Stimulated activated CD8-positive, alpha-beta memory T cell treated with anti-CD3 and anti-CD28 coated beads, Interleukin-15, amount 100 ng/mL, for 4 hours (primary cell): Measurements from ENCODE around the gene SPATA13.
"Not testable (repeated sequence)": the region's sequence is repeated elsewhere in the genome, so short reads cannot be mapped to it uniquely, and the experiment has no call there.

Experiments
- DNase-seq, 2 donors: peaks; one replicate each; pipeline ENCODE4 v3.0.0-alpha.2; 2020; ENCODE audit warnings: low read depth in 2 of 2

SPATA13 gene

DNA sequence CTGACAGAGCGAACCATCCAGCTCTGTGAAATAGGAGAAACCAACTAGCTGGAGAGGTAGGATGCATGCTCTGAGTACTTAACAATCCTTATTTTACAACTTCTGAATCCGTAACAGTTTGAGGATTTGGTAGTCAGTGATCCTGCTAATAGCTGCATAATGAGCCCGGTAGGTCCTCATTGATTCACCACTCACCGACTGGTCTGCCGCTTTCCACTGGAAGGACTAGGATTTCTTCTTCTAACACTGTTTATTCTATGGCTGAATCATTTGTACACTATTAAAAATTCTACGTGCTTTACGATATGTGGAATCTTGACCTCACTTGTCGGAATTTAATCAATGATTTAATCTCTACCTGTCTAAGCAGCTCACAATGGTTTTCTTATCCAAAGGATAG lies 33.9 kb downstream of the SPATA13 start:
- DNase-seq: no peak

DNA sequence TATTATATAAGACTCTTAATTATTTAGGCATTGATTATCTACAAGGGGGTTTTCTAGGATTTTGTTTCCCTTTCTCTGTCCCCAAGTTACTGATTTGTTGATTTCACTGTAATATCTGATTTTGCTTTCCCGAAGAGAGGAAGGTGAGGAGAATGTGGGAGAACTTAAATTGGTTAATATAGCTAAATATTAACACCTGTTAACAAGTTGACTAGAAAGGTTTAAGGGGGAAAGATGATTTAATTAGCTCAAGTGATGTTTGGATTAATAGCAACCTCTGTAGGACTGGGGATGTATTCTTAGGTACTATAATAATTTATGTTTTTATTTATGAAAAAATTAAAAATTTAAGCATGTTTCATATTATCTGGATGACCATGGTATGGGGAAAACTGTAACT lies 35.1 kb downstream of the SPATA13 start:
- no peak for DNase-seq

DNA sequence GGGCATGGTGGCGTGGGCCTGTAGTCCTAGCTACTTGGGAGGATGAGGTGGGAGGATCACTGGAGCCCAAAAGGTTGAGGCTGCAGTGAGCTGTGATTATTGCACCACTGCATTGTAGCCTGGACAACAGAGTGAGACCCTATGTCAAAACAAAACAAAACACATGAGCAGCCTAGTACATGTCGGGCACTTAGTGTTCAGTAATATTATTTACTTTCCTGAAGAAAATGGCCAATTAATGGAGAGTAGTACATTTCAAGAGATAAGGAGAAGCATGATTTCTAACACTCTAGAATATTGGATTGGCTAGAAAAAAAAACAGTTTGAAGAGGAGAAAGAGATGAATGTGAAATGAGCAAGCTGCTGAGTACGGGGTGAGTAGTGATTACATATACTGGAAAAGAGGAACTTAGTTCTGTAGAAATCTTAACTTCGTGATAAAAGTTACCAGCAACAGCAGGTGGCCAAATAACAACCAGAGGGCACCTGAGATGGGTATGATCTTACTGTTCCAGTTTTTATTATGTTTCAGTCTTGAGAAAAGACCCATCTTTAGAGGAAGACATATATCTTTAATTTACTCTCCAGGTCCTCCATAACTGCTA lies 36.2 kb downstream of the SPATA13 start:
- DNase-seq: no peak

DNA sequence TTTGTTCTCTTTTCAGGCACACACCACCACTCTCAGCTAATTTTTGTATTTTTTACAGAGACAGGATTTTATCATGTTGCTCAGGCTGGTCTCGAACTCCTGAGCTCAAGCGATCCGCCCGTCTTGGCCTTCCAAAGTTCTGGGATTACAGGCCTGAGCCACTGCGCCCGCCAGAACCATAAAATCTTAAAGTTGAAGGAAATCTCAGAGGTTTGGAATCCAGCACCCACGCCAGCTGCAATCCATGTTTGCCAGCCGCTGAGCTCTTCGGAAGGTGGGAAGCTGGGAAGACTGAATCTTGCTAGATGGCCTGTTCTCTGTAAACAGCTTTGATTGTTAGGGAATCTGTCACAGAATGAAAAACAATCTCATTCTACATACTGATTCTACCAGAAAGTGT lies 38.5 kb downstream of the SPATA13 start:
- no peak for DNase-seq

DNA sequence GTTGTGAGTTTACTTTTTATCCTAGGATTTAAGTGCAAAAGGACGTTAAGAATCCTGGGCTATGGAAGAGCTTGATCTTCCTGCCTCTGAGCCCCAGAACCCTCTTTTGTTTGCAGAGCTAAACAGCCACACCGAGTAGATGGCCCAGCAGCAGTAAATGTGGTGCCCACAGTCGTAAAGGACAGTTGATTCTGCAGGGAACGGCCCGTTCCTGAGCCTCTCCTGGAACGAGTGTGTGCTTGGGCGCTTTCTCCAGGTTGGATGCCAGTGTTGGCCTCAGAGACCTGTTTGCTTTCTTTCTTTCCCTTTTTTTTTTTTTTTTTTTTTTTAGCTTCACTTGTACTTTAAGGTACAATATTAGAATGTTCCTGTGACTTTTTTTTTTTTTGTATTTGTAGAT lies 41.7 kb downstream of the SPATA13 start:
- no peak for DNase-seq

DNA sequence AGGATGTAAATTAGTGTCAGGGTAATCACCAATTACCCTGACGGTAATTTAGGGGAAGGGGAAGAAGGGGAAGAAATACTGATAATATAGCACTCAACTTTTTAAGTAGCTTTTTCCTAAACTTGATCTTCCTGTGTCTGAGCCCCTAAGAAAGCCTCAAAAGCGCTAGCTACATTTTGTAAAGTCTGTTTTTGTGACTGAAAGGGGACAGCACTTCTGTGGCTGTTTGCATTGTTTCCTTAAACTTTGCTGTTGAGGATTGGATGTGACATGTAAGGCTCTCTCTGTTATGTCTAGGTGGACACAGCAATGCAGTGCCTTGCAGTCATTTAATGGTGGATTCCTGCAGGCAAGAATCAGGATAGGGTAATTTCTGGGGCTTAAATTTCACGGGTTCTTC lies 42.8 kb downstream of the SPATA13 start:
- DNase-seq: no peak

DNA sequence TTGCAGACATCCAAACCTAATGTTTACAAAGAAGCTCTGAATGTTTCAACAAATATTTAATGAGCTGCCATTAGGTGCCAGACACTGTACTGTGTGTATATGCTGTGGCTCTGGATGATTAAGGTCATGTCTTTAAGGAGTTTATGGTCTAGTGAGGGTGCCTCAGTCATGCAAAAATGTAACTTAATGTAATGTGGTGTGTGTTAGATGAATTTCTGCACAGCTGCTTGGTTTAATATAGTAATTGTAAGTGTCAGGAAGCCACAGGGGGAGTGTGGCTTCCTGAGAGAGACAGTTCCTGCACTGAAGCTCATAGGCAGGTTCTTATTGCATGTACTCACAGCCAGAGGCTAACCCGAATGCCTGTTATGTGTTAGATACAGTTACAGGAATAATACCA lies 43.3 kb downstream of the SPATA13 start:
- DNase-seq: no peak

DNA sequence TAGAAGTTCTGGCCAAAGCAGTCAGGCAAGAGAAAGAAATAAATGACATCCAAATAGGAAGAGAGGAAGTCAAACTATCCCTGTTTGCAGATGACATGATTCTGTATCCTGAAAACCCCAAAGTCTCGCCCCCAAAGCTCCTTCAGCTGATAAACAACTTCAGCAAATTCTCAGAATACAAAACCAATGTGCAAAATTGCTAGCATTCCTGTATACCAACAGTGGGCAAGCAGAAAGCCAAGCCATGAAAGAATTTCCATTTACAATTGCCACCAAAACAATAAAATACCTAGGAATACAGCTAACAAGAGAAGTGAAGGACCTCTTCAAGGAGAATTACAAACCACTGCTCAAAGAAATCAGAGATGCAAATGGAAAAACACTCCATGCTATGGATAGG lies 44.6 kb downstream of the SPATA13 start:
- DNase-seq: not testable (repeated sequence)

DNA sequence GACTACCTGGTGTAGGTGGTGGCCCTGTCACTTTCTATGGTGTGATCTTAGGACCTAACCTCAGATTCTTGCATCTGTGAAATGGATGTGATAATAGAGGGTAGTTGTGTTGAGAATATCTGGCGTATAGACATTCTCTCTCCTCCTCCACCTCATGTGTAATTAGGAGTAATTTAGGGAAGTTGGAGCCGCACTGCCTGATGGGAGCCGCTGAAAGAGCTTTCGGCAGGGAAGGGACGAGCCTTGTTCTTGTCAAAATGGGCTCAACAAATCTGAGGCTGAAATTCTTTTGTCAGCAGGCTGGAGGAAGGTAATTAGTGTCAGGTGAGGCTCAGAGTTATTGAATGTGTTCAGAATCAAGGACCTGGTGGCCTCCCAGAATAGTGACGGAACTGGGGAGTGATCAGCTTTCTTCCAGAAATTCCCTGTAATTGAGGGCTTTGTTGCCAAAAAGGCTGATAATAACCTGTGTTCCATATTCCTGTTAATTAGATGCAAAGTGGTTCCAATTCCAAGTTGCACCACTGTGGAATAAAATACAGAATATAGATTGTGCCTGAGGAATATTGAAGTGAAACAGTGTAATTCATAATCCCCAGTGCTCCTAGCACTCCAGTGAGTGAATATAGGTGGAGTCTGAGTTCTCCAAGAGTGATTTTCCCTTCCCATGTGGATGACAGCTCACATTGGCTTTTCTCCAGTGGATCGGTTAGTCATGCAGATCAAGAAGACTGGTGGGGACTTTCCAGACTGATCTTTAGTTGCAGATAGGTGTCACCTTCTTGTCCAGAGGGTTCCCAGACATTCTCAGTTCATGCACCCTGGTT lies 47.5 kb downstream of the SPATA13 start:
- DNase-seq: no peak

DNA sequence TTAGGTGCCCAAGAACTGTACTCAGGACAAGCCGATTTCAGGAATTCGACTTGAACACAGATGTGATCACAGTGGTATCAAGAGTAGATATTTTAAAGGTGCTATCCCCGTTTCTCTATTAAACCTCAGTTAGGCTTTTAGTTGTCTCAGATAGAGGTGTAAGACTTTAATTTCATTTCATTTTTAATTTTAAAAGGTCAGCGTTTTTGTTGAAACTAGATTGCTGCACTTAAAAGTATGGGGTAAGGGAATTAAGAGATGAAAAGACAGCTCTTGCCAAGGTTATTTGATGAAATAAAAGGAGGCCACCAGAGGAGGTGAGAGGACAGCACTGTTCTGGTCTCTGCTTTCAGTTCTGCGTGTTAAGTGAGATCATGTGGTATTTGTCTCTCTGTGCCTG lies 48.6 kb downstream of the SPATA13 start:
- no peak for DNase-seq

DNA sequence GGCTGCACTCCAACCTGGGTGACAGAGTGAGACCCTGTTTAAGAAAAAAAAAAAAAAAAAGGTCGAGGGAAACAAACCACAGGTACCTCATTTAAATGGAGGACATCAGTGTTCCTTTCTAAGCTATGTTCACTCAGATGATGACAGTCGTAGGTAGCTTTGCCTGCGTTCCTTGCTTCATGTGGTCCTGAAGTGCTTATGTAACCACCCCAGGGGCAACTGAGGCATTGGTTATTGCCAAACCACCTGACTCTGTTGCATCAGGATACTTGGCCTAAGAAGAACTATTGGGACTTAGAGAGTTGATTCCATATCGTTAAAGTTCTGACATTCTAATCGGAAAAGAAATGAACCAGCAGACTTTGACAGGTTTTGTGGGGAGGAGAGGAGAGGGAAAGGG lies 51.7 kb downstream of the SPATA13 start:
- no peak for DNase-seq

DNA sequence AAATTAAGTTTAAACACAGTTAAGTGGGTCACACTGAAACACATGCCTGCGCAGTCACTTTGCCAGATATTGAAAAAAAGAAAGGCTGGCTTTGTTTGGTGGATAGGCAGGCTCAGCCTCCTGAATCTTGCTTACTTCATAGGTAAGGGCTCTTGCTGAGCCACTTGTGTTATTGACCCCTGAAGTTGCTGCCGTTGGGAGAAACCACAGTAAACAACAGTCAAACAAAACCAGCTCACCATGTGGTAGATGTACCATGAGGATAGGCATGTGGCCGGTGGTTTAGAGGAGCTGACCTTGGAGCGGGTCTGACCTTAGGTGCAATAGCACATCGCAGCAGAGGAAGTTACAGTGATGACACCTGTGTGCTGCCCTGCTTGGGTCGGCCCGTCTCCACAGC lies 52.2 kb downstream of the SPATA13 start:
- no peak for DNase-seq

DNA sequence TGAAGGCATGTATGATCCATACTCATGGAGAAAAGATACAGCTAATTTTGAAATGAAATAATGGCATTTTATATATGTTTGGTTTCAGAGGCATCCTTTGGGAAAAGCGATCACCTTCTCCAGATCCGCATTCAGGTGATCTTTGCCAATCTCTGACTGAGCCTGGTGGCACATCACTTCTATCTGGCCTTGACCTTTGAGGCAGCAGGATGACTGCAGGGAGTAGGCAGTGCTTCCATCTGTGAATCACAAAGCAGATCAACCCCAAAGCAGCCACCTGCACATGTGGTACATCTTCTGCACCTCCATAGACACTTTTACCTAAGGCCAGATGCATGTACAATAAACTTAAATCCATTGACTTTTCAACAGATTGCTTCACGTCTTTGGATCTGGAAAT lies 53.4 kb downstream of the SPATA13 start:
- DNase-seq: no peak

DNA sequence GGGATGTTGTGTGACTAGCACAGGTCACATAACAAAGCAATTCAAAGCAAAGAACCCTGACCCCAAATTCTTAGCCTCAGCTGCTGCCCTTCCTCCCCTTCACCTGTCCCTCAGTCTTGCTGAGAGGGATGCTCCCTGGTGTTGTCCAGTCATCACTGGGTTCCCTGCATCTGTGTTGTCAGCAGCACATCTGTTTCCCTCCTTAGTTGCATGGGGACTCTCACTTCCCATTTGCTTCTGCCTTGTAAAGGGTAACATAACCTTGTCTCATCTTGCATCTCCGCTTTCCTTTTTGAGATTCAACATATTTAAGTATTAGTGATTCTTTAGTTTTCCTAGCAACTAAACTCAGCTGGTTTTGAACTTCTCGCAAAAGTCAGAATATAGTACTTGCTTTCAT lies 54.0 kb downstream of the SPATA13 start:
- DNase-seq: no peak

DNA sequence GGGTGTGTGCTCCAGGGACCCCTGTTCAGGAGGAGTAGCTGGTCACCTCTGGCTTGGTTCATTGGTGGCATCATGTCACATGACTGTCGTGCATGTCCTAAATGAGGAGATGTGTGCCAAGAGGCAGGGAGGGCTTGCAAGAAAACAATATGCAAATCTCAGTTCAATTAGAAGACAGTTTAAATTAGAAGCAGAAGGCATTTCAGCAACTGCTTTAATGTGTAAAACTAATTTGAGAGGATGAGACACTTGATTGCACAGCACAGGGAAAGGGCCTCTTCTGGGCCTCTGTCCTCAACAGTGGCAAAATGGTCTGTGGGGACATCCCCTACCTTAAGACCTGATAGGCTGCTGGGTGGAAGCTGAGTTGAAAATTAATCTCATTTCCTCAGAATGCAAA lies 54.6 kb downstream of the SPATA13 start:
- no peak for DNase-seq

DNA sequence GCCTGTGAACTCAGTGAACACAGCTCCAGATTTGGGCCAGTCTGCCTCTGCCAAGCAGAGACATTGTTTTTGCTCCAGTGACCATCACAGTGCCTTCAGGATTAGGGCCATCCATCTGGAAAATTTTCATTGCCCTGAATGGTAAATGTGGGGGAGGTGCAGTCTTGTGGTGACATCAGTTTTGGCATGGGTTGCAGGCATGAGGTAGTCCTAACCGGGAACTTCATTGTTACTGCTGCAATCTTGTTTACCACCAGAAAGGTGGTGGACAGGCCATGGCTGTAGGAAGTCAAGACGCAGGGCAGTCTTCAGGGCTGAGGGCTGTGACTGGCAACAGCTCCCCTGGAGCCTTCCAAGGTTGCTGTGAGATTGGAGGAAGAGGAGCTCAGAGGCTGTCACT lies 55.2 kb downstream of the SPATA13 start:
- DNase-seq: no peak

DNA sequence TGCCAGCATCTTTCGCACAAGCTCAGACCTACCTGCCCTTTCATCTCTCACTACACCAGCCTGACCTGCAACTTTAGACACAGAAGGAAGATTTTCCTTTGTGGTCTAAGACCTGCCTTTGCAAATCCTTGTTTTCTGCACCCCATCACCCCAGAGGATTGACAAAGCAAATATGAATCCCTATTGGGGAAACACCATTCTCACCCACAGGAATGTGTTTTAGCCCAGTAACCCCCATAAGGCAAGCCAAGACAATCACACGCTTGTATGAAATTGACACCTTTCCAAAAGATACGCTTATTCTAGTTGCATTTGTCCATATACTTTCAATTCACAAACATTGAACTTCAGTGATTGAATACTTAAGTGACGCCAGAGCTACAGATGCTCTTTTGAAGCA lies 55.7 kb downstream of the SPATA13 start:
- no peak for DNase-seq

DNA sequence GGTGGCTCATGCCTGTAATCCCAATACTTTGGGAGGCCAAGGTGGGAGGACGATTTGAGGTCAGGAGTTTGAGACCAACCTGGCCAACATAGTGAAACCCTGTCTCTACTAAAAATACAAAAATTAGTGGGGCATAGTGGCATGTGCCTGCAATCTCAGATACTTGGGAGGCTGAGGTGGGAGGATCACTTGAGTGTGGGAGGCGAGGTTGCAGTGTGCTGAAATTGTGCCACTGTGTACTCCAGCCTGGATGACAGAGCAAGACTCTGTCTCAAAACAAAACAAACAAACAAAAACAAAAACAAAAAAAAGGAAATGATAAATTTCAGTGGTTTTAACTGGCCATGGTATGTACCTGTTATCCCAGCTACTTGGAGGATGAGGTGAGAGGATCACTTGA lies 56.3 kb downstream of the SPATA13 start:
- not testable (repeated sequence) for DNase-seq

DNA sequence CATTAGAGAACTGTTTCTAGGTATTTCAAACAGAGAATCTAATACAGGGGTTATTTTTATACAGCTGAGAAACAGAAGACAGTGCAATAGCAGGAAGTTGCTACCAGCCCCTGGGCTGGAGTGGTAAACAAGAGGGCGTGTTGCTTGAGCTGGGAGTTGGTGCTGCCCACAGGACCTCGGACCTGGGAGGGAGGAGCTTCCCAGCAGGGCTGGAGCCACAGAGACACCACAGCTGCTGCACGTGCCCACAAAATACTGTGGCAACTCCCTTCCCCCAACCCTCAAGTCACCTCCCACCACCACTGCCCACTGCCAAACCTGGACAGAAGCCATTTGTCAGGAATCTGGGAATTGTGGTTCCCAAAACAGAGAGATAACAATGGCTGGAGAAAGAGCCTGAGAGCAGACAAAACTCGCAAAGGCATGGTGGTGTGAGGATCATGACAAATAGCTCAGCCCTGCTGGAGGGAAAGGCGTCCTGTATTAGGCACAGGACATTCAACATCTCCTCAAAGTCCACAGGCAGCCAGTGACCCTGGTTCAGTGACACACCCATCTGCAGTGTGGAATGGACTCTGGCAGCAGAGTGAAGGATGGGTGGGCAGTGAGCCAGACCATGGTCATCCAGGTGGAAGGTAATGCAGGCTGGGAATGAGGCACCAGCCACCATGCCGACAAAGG lies 57.2 kb downstream of the SPATA13 start:
- no peak for DNase-seq

DNA sequence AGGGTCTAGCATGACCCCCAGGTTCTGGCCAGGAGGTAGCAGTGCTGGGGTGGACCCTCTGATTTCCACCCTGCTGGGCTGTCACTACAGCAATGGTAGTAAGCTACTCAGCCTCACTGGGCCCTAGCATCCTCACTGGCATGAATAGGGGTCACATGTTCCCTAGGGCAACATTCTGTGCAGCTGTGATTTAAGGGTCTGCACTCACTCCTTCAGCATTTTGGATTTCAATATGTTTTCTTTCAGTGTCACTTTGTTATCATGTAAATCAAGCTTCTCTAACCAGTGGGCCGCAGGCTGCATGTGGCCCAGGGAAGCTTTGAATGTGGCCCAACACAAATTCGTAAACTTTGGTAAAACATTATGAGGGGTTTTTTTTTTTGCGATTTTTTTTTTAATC lies 57.8 kb downstream of the SPATA13 start:
- DNase-seq: no peak

DNA sequence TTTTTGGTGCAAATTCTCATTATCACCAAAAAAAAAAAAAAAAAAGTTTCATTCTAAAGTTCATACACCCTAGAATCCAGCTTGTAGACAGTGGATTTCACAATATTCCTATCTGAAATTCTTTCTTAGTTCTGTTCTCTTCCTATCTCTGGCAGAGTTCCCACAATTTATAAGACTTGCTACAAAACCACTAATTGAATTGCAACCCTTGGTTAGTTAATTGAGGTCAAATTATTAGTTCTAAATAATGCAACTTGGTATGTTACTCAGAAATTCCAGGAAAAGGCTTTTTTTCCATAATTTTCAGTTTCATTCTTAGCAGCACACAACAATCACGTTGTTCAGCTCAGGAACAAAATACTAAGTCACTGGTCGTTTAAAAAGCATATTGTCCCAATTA lies 58.5 kb downstream of the SPATA13 start:
- no peak for DNase-seq

DNA sequence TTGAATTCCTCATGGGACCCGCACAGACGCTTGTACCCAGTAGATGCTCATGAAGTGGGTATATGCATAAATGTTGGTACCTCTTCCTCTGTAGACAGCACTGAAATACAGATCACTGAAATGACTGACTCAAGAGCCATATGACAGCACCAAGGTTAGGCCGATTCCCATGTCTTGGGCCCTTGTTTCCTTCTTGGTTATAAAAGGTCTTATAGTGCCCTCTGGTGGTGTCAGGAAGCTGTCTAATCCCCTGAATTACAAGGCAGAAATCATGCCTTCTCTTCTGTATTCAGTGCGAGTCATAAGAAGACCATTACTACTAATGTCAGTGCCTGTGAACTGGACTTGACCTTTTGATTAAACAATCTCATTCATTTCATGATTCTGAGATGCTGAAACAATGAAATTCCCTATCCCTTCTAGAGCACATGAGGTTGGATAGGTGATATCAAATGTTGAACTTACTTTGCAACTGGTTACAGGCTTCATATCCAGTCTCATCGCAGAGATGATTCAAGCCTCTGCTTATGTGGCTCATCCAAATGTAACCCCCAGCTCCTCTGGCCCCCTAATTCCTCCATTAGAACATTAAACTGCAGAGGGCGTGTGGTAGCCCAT lies 59.7 kb downstream of the SPATA13 start:
- DNase-seq: peak in 1 of 2 donors; percentile 26

DNA sequence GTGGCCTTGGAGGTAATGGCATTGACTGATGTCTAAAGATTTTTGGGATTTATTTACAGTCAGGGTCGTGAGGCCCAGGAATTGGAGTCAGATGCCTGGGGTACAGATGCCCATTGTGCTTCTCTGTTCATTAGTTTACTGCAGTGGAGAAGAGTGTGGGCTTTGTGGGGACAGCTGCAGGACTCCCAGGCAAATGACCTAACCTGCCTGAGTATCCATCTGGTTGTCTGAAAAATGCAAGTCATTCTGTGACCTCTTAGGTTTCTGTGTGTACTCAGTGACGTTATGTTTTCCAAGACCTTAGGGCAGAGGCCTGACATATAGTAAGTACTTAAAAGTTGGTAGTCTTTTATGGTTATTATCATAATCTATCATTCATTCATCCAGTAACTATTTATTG lies 60.5 kb downstream of the SPATA13 start:
- DNase-seq: no peak
